Epithelial cell of esophagus (primary cell): ENCODE data around the gene SLC35G6.
A peak's percentile ranks its signal among the peaks of the same experiment; 100 is the strongest.

Source experiments
- DNase-seq: peaks from one replicate; pipeline ENCODE4 v3.0.0; 2010; ENCODE audit warnings: low read depth
- H3K4me3 ChIP-seq: 2 replicates; pipeline ENCODE4 v1.5.1; 2011; ENCODE audit warnings: mild to moderate bottlenecking, low read length, control low read depth
- TF ChIP-seq, protein P1 (sequence below): IDR thresholded peaks from 2 replicates; pipeline ENCODE4 v1.5.1; 2011; ENCODE audit warnings: low read depth, mild to moderate bottlenecking, low read length, control low read depth, inconsistent platforms; ENCODE audit not compliant: insufficient read depth; ENCODE audit errors: missing control alignments

Gene SLC35G6

DNA sequence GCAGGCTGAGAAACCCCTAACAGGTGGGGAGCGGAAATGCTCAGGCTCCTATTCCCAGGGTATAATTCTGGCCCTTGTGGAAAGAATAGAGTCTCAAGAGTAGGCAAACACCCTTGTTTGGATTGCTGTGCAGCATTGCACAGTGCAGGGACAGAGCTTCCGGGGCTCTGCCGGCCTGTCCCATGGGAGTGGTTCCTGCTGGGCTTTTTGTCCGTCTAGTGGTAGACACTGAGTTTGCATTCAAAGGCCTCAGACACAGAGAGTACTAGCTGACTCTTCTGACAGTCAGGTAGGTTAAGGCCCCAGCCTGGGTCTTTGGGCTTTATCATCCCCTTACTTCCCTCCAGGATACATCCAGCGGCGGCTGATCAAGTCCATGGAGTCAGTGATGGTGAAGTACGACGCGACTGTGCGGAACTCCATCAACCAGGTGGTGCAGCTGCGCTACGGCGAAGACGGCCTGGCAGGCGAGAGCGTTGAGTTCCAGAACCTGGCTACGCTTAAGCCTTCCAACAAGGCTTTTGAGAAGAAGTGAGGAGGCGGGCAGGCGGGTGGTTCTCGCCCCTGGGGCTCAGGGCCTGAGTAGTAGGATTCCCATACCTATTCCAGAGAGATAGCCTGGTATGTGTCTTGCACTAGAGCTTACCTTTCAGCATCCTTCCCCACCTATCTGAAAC, 21.1 kb downstream of the SLC35G6 start:
- no peak for DNase-seq
- no peak overlapping the region for H3K4me3 ChIP-seq
- TF ChIP-seq, protein P1, sequence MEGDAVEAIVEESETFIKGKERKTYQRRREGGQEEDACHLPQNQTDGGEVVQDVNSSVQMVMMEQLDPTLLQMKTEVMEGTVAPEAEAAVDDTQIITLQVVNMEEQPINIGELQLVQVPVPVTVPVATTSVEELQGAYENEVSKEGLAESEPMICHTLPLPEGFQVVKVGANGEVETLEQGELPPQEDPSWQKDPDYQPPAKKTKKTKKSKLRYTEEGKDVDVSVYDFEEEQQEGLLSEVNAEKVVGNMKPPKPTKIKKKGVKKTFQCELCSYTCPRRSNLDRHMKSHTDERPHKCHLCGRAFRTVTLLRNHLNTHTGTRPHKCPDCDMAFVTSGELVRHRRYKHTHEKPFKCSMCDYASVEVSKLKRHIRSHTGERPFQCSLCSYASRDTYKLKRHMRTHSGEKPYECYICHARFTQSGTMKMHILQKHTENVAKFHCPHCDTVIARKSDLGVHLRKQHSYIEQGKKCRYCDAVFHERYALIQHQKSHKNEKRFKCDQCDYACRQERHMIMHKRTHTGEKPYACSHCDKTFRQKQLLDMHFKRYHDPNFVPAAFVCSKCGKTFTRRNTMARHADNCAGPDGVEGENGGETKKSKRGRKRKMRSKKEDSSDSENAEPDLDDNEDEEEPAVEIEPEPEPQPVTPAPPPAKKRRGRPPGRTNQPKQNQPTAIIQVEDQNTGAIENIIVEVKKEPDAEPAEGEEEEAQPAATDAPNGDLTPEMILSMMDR: no peak

DNA sequence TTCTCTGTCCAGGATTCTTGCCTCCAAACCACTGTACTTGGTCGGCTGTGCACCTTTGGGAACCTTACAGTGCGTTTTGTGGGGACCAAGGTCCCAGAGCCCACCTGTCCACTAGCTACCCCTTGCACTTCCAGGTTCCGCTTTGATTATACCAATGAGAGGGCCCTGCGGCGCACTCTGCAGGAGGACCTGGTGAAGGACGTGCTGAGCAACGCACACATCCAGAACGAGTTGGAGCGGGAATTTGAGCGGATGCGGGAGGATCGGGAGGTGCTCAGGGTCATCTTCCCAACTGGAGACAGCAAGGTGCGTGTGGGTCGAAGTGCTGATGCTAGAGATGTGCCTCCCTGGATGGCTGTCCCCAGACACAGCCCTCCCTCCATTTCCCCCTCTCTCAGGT, 21.7 kb downstream of the SLC35G6 start:
- no peak for DNase-seq
- H3K4me3 ChIP-seq: no peak overlapping the region
- TF ChIP-seq, protein P1: peak; percentile 29

DNA sequence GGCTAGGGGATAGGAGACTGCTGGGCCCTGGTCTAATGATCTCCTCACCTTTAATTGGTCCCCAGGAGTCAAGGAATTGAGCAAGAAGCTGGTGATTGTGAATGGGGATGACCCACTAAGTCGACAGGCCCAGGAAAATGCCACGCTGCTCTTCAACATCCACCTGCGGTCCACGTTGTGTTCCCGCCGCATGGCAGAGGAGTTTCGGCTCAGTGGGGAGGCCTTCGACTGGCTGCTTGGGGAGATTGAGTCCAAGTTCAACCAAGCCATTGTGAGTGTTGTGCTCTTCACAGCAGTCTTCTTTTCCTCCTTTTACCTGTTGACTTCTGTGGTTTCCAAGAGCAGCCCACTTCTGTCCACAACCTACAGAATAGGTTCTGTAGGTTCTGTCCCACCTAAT, 22.3 kb downstream of the SLC35G6 start:
- TF ChIP-seq, protein P1: no peak
- no peak overlapping the region for H3K4me3 ChIP-seq
- DNase-seq: no peak

DNA sequence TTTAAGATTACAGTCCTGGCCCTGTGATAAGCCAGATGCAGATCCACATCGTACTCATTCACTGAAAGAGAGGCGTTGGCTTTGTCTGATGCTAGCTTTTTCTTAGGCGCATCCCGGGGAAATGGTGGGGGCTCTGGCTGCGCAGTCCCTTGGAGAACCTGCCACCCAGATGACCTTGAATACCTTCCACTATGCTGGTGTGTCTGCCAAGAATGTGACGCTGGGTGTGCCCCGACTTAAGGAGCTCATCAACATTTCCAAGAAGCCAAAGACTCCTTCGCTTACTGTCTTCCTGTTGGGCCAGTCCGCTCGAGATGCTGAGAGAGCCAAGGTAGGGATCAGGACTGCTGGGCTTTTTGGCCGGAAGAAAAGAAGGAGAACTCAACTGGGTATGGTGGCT, 26.9 kb downstream of the SLC35G6 start:
- no peak overlapping the region for H3K4me3 ChIP-seq
- DNase-seq: no peak
- TF ChIP-seq, protein P1: no peak

DNA sequence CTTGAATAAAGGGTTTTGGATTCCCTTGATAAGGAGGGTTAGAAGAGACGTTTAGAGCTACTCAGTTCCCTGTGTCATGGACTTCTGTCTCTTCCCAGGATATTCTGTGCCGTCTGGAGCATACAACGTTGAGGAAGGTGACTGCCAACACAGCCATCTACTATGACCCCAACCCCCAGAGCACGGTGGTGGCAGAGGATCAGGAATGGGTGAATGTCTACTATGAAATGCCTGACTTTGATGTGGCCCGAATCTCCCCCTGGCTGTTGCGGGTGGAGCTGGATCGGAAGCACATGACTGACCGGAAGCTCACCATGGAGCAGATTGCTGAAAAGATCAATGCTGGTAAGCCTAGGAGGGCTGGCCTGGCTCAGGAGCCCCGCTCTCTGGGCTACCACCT, 27.6 kb downstream of the SLC35G6 start:
- DNase-seq: no peak
- TF ChIP-seq, protein P1: no peak
- no peak overlapping the region for H3K4me3 ChIP-seq

DNA sequence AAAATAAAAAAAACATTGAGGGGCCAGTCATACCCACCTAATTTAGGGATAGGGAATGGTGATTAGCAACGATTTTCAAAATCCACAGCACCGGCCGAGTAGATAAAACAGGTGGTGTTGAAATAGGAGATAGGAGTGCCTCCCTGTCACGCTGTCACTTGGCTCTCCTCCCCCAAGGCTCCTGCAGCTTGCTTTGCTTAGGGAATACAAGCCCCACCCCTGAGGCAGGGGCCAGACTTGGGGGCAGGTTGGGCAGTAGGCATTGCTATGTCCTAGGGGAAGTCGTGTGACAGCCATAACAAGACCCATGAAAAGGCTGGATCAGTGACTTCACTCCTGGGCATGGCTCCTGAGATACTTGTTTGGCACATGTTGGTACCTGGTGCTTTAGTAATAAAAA, 28.7 kb downstream of the SLC35G6 start:
- no peak overlapping the region for H3K4me3 ChIP-seq
- no peak for DNase-seq
- TF ChIP-seq, protein P1: no peak

DNA sequence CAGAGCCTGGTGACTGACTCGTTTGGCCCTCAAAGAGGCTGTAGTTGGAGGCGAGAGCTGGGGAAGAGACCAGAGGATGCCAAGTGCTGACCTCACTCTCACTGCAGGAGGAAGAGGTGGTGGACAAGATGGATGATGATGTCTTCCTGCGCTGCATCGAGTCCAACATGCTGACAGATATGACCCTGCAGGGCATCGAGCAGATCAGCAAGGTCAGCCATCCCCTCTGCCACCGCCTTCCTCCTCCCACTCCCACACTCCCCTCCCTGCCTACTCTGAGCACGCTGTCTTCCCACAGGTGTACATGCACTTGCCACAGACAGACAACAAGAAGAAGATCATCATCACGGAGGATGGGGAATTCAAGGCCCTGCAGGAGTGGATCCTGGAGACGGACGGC, 29.9 kb downstream of the SLC35G6 start:
- DNase-seq: no peak
- H3K4me3 ChIP-seq: no peak overlapping the region
- TF ChIP-seq, protein P1: no peak
